Gastroesophageal sphincter (tissue), 3 donors: ENCODE measurements around the gene STMN1.

Experiments used
- CTCF ChIP-seq, 4 experiments: fragments of 200-600 bp in 2 of 4; fragments of 450-650 bp in 2 of 4; sonication (generic) in 1 of 4; IDR thresholded peaks; one replicate each; pipeline ENCODE4 v1.5.1; 2017 to 2019; ENCODE audit warnings: antibody characterized with exemption in 4 of 4, mild to moderate bottlenecking in 2 of 4, moderate library complexity in 2 of 4
- EP300 ChIP-seq: sonication (generic); formaldehyde crosslinking; IDR thresholded peaks from one replicate; pipeline ENCODE4 v1.6.1; 2017; ENCODE audit warnings: antibody characterized with exemption, mild to moderate bottlenecking
- POLR2A ChIP-seq, 2 donors: fragments of 450-650 bp; IDR thresholded peaks; one replicate each; pipeline ENCODE4 v1.6.1; 2017; ENCODE audit warnings: antibody characterized with exemption in 2 of 2, mild to moderate bottlenecking in 2 of 2, moderate library complexity in 1 of 2

- TF ChIP-seq CTCF (IDR thresholded peaks at IDR 0.05) (peak; percentile 94 to 99 (median 96)), POLR2A (IDR thresholded peaks at IDR 0.05) (no peak), EP300 (no peak)
Measured at GRCh38 chr1:25895365-25895990, 10.7 kb downstream of the STMN1 start.
